Prostate gland (tissue), 2 donors: Measurements from ENCODE around the gene SLC22A14. TPM values are rescaled to one million over a fixed set of nuclear protein-coding genes. Genes with fewer than 3 reads are reported as not detected.

Experiments
- DNase-seq: peaks from one replicate; pipeline ENCODE4 v3.0.0-alpha.2; 2019; ENCODE audit warnings: low spot score
- H3K27ac ChIP-seq, 2 donors: fragments of 200-600 bp; sonication (generic); 2 replicates each; pipeline ENCODE4 v1.5.1; 2017 to 2019
- H3K27me3 ChIP-seq: fragments of 200-600 bp; sonication (generic); replicated peaks from 2 replicates; pipeline ENCODE4 v1.5.1; 2019; ENCODE audit not compliant: insufficient read depth
- H3K36me3 ChIP-seq, 2 donors: fragments of 200-600 bp; sonication (generic); 1 replicate in 1 of 2; 2 replicates in 1 of 2; pipeline versions ENCODE4 v1.5.1 to v1.8.1; 2017 to 2019
- H3K4me1 ChIP-seq: fragments of 200-600 bp; sonication (generic); replicated peaks from 2 replicates; pipeline ENCODE4 v1.5.1; 2019
- H3K4me3 ChIP-seq, 2 donors: fragments of 200-600 bp; sonication (generic); 2 replicates each; pipeline ENCODE4 v1.5.1; 2017 to 2019
- H3K9me3 ChIP-seq: fragments of 200-600 bp; sonication (generic); 2 replicates; pipeline ENCODE4 v1.5.1; 2017
- CTCF ChIP-seq, 4 experiments: fragments of 200-600 bp in 2 of 4; fragments of 450-650 bp in 2 of 4; sonication (generic) in 2 of 4; IDR thresholded peaks; 1 replicate in 3 of 4; 2 replicates in 1 of 4; pipeline ENCODE4 v1.5.1; 2016 to 2019; ENCODE audit warnings: antibody characterized with exemption in 4 of 4, mild to moderate bottlenecking in 2 of 4, moderate library complexity in 2 of 4
- POLR2A ChIP-seq: fragments of 450-650 bp; IDR thresholded peaks from one replicate; pipeline ENCODE4 v1.6.1; 2016; ENCODE audit warnings: antibody characterized with exemption, mild to moderate bottlenecking
- POLR2AphosphoS5 ChIP-seq: sonication (generic); formaldehyde crosslinking; IDR thresholded peaks from one replicate; pipeline ENCODE4 v1.6.1; 2017; ENCODE audit warnings: antibody characterized with exemption
- WGBS: methylation state at CpG from one replicate; pipeline ENCODE4 v1.1.5; 2018; 5-methylcytosine and 5-hydroxymethylcytosine counted together
- intact Hi-C: fragments of 100-400 bp; cut with DNase I; formaldehyde crosslinking; loops from one replicate; pipeline ENCODE4 v1.14.2; 2022
- total RNA-seq, 2 donors: library from RNA; depleted of rRNA; stranded (reverse); fragments of >200 nt; gene quantifications; one replicate each; pipeline ENCODE4 v1.1.0, GENCODE V29; 2016

Gene SLC22A14
- total RNA-seq, 2 donors from 2014 or later, result 0.64 to 1.5 TPM

GRCh38 chr3:38349684-38350359, 67.7 kb downstream of the SLC22A14 start:
- H3K27me3 ChIP-seq, result no peaks in the 10 kb centered on the region
- no peak overlapping the region for H3K27ac ChIP-seq
- no peaks in the 10 kb centered on the region for H3K4me1 ChIP-seq
- intact Hi-C loops, result loop anchor here (5.0 kb wide), 2 partner anchors 147 to 233 kb away; partner anchors contain the start of gene EXOG
- WGBS, result 88% methylated on average over 8 of the region's 8 CpGs
- DNase-seq, result no peak
- TF ChIP-seq CTCF (IDR thresholded peaks at IDR 0.05) (no peak), POLR2AphosphoS5 (no peak), POLR2A (no peak)
- no peaks in the 10 kb centered on the region for H3K9me3 ChIP-seq
- no peaks in the 10 kb centered on the region for H3K36me3 ChIP-seq
- H3K4me3 ChIP-seq, result no peak overlapping the region

- no peak for TF ChIP-seq POLR2AphosphoS5
- TF ChIP-seq CTCF (IDR thresholded peaks at IDR 0.05), result no peak
- TF ChIP-seq POLR2A, result no peak
- H3K27ac ChIP-seq, result no peak overlapping the region
- no peak overlapping the region for H3K4me3 ChIP-seq
These were observed 71.1 kb downstream of the SLC22A14 start for GRCh38 chr3:38353151-38353550.

GRCh38 chr3:38354588-38355330, 72.7 kb downstream of the SLC22A14 start:
- Histone ChIP-seq H3K9me3 (no peaks in the 10 kb centered on the region), H3K36me3 (no peaks in the 10 kb centered on the region), H3K27ac (no peak overlapping the region), H3K27me3 (no peaks in the 10 kb centered on the region), H3K4me3 (no peak overlapping the region), H3K4me1 (no peaks in the 10 kb centered on the region)
- TF ChIP-seq POLR2A, result no peak
- TF ChIP-seq POLR2AphosphoS5, result no peak
- no peak for TF ChIP-seq CTCF (IDR thresholded peaks at IDR 0.05)
- DNase-seq, result no peak
- WGBS, result 58% methylated on average over 4 of the region's 4 CpGs
- intact Hi-C loops, result no loop called here

More at GRCh38 chr3:38353151-38353550, 71.1 kb downstream of the SLC22A14 start:
- WGBS, result 91% methylated on average over 4 of the region's 4 CpGs
- H3K9me3 ChIP-seq, result no peaks in the 10 kb centered on the region
- no peak for DNase-seq
- intact Hi-C loops, result no loop called here
- H3K4me1 ChIP-seq, result no peaks in the 10 kb centered on the region
- no peaks in the 10 kb centered on the region for H3K27me3 ChIP-seq
- H3K36me3 ChIP-seq, result no peaks in the 10 kb centered on the region

GRCh38 chr3:38359038-38359437, 76.9 kb downstream of the SLC22A14 start:
- Histone ChIP-seq H3K9me3 (no peaks in the 10 kb centered on the region), H3K36me3 (no peaks in the 10 kb centered on the region), H3K4me3 (no peak overlapping the region), H3K27ac (no peak overlapping the region), H3K27me3 (no peaks in the 10 kb centered on the region), H3K4me1 (no peaks in the 10 kb centered on the region)
- TF ChIP-seq CTCF (IDR thresholded peaks at IDR 0.05), result no peak
- no peak for TF ChIP-seq POLR2A
- TF ChIP-seq POLR2AphosphoS5, result no peak
- DNase-seq, result no peak
- intact Hi-C loops, result no loop called here
- 90% methylated on average over 6 of the region's 6 CpGs for WGBS
